IMR-90 (cell line): Measurements from ENCODE around the gene NPIPB6. TPM values are rescaled to one million over a fixed set of nuclear protein-coding genes. Genes with fewer than 3 reads are reported as not detected.

Experiments
- ATAC-seq: fragments of 200-7000 bp; cut with Tn5 transposase; 2 replicates; pipeline ENCODE4 v1.9.1; 2020; ENCODE audit warnings: low read depth, mild to moderate bottlenecking, moderate library complexity
- BruUV-seq: library from RNA; stranded (reverse); fragments of 400-500 nt; replicated peaks from 2 replicates; lab custom pipeline; 2021; lab: Mats Ljungman, UMichigan
- CTCF ChIA-PET: fragments of 300-600 bp; formaldehyde crosslinking; extraction: SDS; loops from one replicate; lab custom pipeline; 2021; ENCODE audit warnings: antibody characterized with exemption; lab: Yijun Ruan, JAX
- POLR2A ChIA-PET: fragments of 300-600 bp; sonication (Branson Sonifier 250); formaldehyde crosslinking; loops from one replicate; lab custom pipeline; 2022; ENCODE audit warnings: antibody characterized with exemption; ENCODE audit not compliant: unreplicated experiment; lab: Charles Lee
- DNase-seq: peaks from one replicate; pipeline ENCODE4 v3.0.0; 2013
- H2AFZ ChIP-seq: replicated peaks from 2 replicates; pipeline ENCODE3; 2013; ENCODE audit warnings: low read length, mild to moderate bottlenecking; ENCODE audit not compliant: poor library complexity
- H2AK5ac ChIP-seq: 2 replicates; pipeline ENCODE4 v1.6.1; 2013; ENCODE audit warnings: low read depth, low read length, inconsistent platforms
- H2AK9ac ChIP-seq: replicated peaks from 2 replicates; pipeline ENCODE3; 2013; ENCODE audit warnings: mild to moderate bottlenecking, low read depth, low read length, moderate library complexity; ENCODE audit not compliant: poor library complexity
- H2BK120ac ChIP-seq: 2 replicates; pipeline ENCODE4 v1.6.1; 2013; ENCODE audit warnings: low read depth, low read length, inconsistent platforms
- H2BK15ac ChIP-seq: 3 replicates; pipeline ENCODE4 v1.6.1; 2013; ENCODE audit warnings: low read depth, low read length, inconsistent platforms
- H2BK20ac ChIP-seq: 2 replicates; pipeline ENCODE4 v1.6.1; 2013; ENCODE audit warnings: low read depth, mild to moderate bottlenecking, inconsistent platforms, low read length, moderate library complexity
- H2BK5ac ChIP-seq: 2 replicates; pipeline ENCODE4 v1.6.1; 2013; ENCODE audit warnings: mild to moderate bottlenecking, low read depth, low read length, inconsistent platforms; ENCODE audit not compliant: poor library complexity, severe bottlenecking
- H3K14ac ChIP-seq: replicated peaks from 2 replicates; pipeline ENCODE4 v1.6.1; 2013; ENCODE audit warnings: low read depth, low read length, inconsistent platforms
- H3K18ac ChIP-seq: 2 replicates; pipeline ENCODE4 v1.6.1; 2013; ENCODE audit warnings: low read depth, low read length, control low read depth
- H3K23ac ChIP-seq: 2 replicates; pipeline ENCODE4 v1.6.1; 2013; ENCODE audit warnings: low read depth, low read length, inconsistent platforms
- H3K27ac ChIP-seq: 2 replicates; pipeline ENCODE4 v1.5.1; 2013; ENCODE audit warnings: mild to moderate bottlenecking, control low read depth, low read length; ENCODE audit not compliant: insufficient read depth
- H3K27me3 ChIP-seq: 2 replicates; pipeline ENCODE4 v1.6.1; 2013; ENCODE audit warnings: low read length; ENCODE audit not compliant: control insufficient read depth, insufficient read depth
- H3K36me3 ChIP-seq: 2 replicates; pipeline ENCODE4 v1.6.1; 2013; ENCODE audit warnings: low read length, mixed read lengths; ENCODE audit not compliant: control insufficient read depth, insufficient read depth
- H3K4ac ChIP-seq: 2 replicates; pipeline ENCODE4 v1.6.1; 2013; ENCODE audit warnings: low read depth, low read length, inconsistent platforms
- H3K4me1 ChIP-seq: 2 replicates; pipeline ENCODE4 v1.6.1; 2013; ENCODE audit warnings: low read length, mixed read lengths; ENCODE audit not compliant: control insufficient read depth, insufficient read depth
- H3K4me2 ChIP-seq: 2 replicates; pipeline ENCODE4 v1.6.1; 2013; ENCODE audit warnings: low read depth, mild to moderate bottlenecking, control low read depth, low read length, moderate library complexity
- H3K4me3 ChIP-seq: 2 replicates; pipeline ENCODE4 v1.5.1; 2013; ENCODE audit warnings: low read depth, mild to moderate bottlenecking, control low read depth, low read length, moderate library complexity; ENCODE audit not compliant: insufficient read depth
- H3K56ac ChIP-seq: 2 replicates; pipeline ENCODE4 v1.6.1; 2013; ENCODE audit warnings: low read length, inconsistent platforms; ENCODE audit not compliant: insufficient read depth; ENCODE audit errors: extremely low read depth
- H3K79me1 ChIP-seq, 2 experiments: 2 replicates each; pipeline ENCODE4 v1.6.1; 2013; ENCODE audit warnings: low read length in 2 of 2, inconsistent platforms in 1 of 2, low read depth in 1 of 2
- H3K9ac ChIP-seq: 2 replicates; pipeline ENCODE4 v1.6.1; 2013; ENCODE audit warnings: low read depth, low read length, control low read depth
- H3K9me1 ChIP-seq: 2 replicates; pipeline ENCODE4 v1.6.1; 2013; ENCODE audit warnings: low read length, inconsistent platforms; ENCODE audit not compliant: insufficient read depth
- H3K9me3 ChIP-seq: 2 replicates; pipeline ENCODE4 v1.6.1; 2013; ENCODE audit warnings: low read length; ENCODE audit not compliant: control insufficient read depth, insufficient read depth
- H4K20me1 ChIP-seq: 2 replicates; pipeline ENCODE4 v1.6.1; 2013; ENCODE audit warnings: low read length, inconsistent platforms; ENCODE audit not compliant: insufficient read depth
- H4K5ac ChIP-seq: 2 replicates; pipeline ENCODE4 v1.6.1; 2013; ENCODE audit warnings: mild to moderate bottlenecking, low read depth, low read length, control low read depth
- H4K8ac ChIP-seq, 2 experiments: 2 replicates each; pipeline ENCODE4 v1.6.1; 2013; ENCODE audit warnings: low read depth in 2 of 2, low read length in 2 of 2, control low read depth in 1 of 2, inconsistent platforms in 1 of 2
- H4K91ac ChIP-seq: 2 replicates; pipeline ENCODE4 v1.6.1; 2013; ENCODE audit warnings: low read depth, low read length, inconsistent platforms; ENCODE audit not compliant: insufficient read depth
- BHLHE40 ChIP-seq: fragments of 150-350 bp; IDR thresholded peaks from 2 replicates; pipeline ENCODE4 v1.6.1; 2016; ENCODE audit warnings: mild to moderate bottlenecking, low read depth, low read length
- CEBPB ChIP-seq: IDR thresholded peaks from 2 replicates; pipeline ENCODE4 v1.6.1; 2012; ENCODE audit warnings: low read depth, low read length, improper control_type of control experiment
- CHD1 ChIP-seq: IDR thresholded peaks from 2 replicates; pipeline ENCODE4 v1.6.1; 2012; ENCODE audit warnings: low read depth, low read length, improper control_type of control experiment
- FOS ChIP-seq: fragments of 150-350 bp; IDR thresholded peaks from 2 replicates; pipeline ENCODE4 v1.6.1; 2016; ENCODE audit warnings: low read depth, low read length
- MAFK ChIP-seq: IDR thresholded peaks from 2 replicates; pipeline ENCODE4 v1.6.1; 2012; ENCODE audit warnings: low read depth, low read length, improper control_type of control experiment
- MAZ ChIP-seq: IDR thresholded peaks from 2 replicates; pipeline ENCODE4 v1.6.1; 2012; ENCODE audit warnings: low read depth, mild to moderate bottlenecking, low read length, improper control_type of control experiment, moderate library complexity, borderline replicate concordance
- MXI1 ChIP-seq: IDR thresholded peaks from 2 replicates; pipeline ENCODE4 v1.6.1; 2012; ENCODE audit warnings: low read depth, mild to moderate bottlenecking, low read length, moderate library complexity, borderline replicate concordance
- NFE2L2 ChIP-seq: fragments of 150-350 bp; IDR thresholded peaks from 2 replicates; pipeline ENCODE4 v1.6.1; 2016; ENCODE audit warnings: low read depth, mild to moderate bottlenecking, low read length
- POLR2A ChIP-seq: IDR thresholded peaks from 2 replicates; pipeline ENCODE4 v1.6.1; 2012; ENCODE audit warnings: mild to moderate bottlenecking, low read depth, low read length
- RAD21 ChIP-seq: IDR thresholded peaks from 2 replicates; pipeline ENCODE4 v1.6.1; 2012; ENCODE audit warnings: low read length, improper control_type of control experiment
- RCOR1 ChIP-seq: IDR thresholded peaks from 2 replicates; pipeline ENCODE4 v1.6.1; 2012; ENCODE audit warnings: mild to moderate bottlenecking, low read length, improper control_type of control experiment; ENCODE audit not compliant: insufficient replicate concordance
- RFX5 ChIP-seq: IDR thresholded peaks from 2 replicates; pipeline ENCODE4 v1.8.0; 2012; ENCODE audit warnings: low read depth, mild to moderate bottlenecking, low read length, moderate library complexity
- WGBS, 2 experiments: methylation state at CpG; one replicate each; pipeline versions ENCODE4 v1.1.5 to v1.1.7; 2013; ENCODE audit warnings: missing lambda C conversion rate in 2 of 2; ENCODE audit not compliant: insufficient read length in 1 of 2; ENCODE audit errors: extremely low coverage in 2 of 2; 5-methylcytosine and 5-hydroxymethylcytosine counted together
- dilution Hi-C: fragments of 300-500 bp; cut with HindIII; formaldehyde crosslinking; loops from one replicate; pipeline ENCODE4 v1.14.3; 2018; ENCODE audit warnings: low sequenced_read_pairs; ENCODE audit not compliant: unreplicated experiment
- in situ Hi-C: fragments of 300-500 bp; cut with MboI; formaldehyde crosslinking; loops from 3 replicates; pipeline ENCODE4 v1.14.3; 2019; ENCODE audit warnings: low sequenced_read_pairs, inconsistent platforms, mixed read lengths
- intact Hi-C: fragments of 100-400 bp; cut with micrococcal nuclease; formaldehyde crosslinking; loops from 2 replicates; pipeline ENCODE4 v1.10.0; 2022
- polyA plus RNA-seq, 3 experiments: library from polyadenylated mRNA; depleted of rRNA; stranded (reverse); fragments of >200 nt; gene quantifications; 2 replicates each; pipeline ENCODE4 v1.2.3, GENCODE V29; 2012; ENCODE audit warnings: low replicate concordance in 1 of 3
- total RNA-seq: library from RNA; depleted of rRNA; stranded (reverse); fragments of >200 nt; gene quantifications from 2 replicates; pipeline ENCODE4 v1.2.3, GENCODE V29; 2012
- TF ChIP-seq, protein P1 (sequence below): fragments of 150-350 bp; IDR thresholded peaks from 2 replicates; pipeline ENCODE4 v1.6.1; 2017; ENCODE audit warnings: mild to moderate bottlenecking, antibody characterized with exemption, low read length, low read depth
- TF ChIP-seq, protein P2 (sequence below): conservative IDR thresholded peaks from 2 replicates; pipeline ENCODE4 v1.5.1; 2012; ENCODE audit warnings: mild to moderate bottlenecking, low read depth, low read length, improper control_type of control experiment
- TF ChIP-seq, protein P3 (sequence below): fragments of 150-350 bp; IDR thresholded peaks from 2 replicates; pipeline ENCODE4 v1.6.1; 2016; ENCODE audit warnings: low read depth, mild to moderate bottlenecking, low read length, moderate library complexity, borderline replicate concordance

NPIPB6 gene
- total and polyA plus RNA-seq, 2 of the 4 experiments (the other 2 are of a cell fraction), result 0.18 to 0.19 TPM

DNA sequence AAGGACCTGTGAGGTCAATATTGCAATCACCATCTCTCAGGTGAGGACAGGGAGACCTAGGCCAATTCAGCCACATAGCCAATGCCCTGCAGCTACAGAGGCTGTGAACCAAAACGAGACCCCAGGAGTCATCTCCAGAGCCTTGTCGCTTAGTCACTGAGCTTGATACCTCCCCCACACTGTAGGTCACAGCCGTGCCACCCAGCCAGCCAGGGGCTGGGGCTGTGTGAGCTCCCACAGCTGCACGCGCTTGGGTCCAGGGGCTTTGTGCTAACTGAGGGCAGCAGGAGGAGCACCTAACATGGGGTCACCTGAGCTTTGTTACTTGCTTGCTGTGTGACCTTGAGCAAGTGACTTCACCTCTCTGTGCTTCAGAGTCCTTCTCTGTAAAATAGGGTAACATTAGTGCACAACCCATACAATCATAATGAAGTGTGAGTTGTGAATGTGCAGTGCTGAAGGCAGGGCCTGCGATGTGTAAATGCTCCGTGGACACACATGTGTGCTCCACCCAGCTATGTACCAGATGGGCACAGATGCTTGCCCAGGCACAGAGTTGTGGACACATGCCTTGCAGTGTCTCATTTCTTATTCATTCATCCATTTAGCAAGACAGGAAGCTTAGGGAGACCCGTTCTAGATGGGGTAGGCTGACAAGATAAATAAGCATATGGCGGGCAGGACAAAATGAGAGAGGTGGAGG is 45.1 kb downstream of the NPIPB6 start:
- Histone ChIP-seq H3K23ac (no peak overlapping the region), H3K4me3 (no peak overlapping the region), H2AK9ac (no peak overlapping the region), H3K79me1 (no peaks in the 10 kb centered on the region), H3K27ac (no peak overlapping the region), H4K20me1 (no peaks in the 10 kb centered on the region), H3K4ac (no peak overlapping the region), H2BK120ac (no peak overlapping the region), H4K5ac (no peak overlapping the region), H2AFZ (no peak overlapping the region), H3K9ac (no peak overlapping the region), H3K4me1 (no peaks in the 10 kb centered on the region), H2BK15ac (no peak overlapping the region), H3K14ac (no peak overlapping the region), H3K4me2 (no peak overlapping the region), H3K56ac (no peak overlapping the region), H3K36me3 (no peaks in the 10 kb centered on the region), H4K8ac (no peak overlapping the region), H2AK5ac (no peak overlapping the region), H3K9me3 (no peaks in the 10 kb centered on the region), H4K91ac (no peak overlapping the region), H3K27me3 (peaks cover 2% of the 10 kb centered on the region; the same call in 1 of the 2 replicates), H3K18ac (no peak overlapping the region), H3K9me1 (no peaks in the 10 kb centered on the region), H2BK5ac (no peak overlapping the region), H2BK20ac (no peak overlapping the region)
- in situ Hi-C loops (loop anchor here (10.0 kb wide), 1 partner anchor 63 kb away; no protein-coding TSS in a partner anchor), dilution Hi-C loops (no loop called here), intact Hi-C loops (loop anchor here (10.0 kb wide), 1 partner anchor 173 kb away; no protein-coding TSS in a partner anchor)
- TF ChIP-seq BHLHE40 (no peak), NFE2L2 (no peak), POLR2A (no peak), CHD1 (no peak), CEBPB (no peak), MXI1 (no peak), FOS (no peak), RAD21 (no peak), RCOR1 (no peak), MAZ (no peak), RFX5 (no peak), MAFK (no peak)
- TF ChIP-seq, protein P1, sequence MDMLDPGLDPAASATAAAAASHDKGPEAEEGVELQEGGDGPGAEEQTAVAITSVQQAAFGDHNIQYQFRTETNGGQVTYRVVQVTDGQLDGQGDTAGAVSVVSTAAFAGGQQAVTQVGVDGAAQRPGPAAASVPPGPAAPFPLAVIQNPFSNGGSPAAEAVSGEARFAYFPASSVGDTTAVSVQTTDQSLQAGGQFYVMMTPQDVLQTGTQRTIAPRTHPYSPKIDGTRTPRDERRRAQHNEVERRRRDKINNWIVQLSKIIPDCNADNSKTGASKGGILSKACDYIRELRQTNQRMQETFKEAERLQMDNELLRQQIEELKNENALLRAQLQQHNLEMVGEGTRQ, result no peak
- TF ChIP-seq, protein P2, sequence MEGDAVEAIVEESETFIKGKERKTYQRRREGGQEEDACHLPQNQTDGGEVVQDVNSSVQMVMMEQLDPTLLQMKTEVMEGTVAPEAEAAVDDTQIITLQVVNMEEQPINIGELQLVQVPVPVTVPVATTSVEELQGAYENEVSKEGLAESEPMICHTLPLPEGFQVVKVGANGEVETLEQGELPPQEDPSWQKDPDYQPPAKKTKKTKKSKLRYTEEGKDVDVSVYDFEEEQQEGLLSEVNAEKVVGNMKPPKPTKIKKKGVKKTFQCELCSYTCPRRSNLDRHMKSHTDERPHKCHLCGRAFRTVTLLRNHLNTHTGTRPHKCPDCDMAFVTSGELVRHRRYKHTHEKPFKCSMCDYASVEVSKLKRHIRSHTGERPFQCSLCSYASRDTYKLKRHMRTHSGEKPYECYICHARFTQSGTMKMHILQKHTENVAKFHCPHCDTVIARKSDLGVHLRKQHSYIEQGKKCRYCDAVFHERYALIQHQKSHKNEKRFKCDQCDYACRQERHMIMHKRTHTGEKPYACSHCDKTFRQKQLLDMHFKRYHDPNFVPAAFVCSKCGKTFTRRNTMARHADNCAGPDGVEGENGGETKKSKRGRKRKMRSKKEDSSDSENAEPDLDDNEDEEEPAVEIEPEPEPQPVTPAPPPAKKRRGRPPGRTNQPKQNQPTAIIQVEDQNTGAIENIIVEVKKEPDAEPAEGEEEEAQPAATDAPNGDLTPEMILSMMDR, result no peak
- TF ChIP-seq, protein P3, sequence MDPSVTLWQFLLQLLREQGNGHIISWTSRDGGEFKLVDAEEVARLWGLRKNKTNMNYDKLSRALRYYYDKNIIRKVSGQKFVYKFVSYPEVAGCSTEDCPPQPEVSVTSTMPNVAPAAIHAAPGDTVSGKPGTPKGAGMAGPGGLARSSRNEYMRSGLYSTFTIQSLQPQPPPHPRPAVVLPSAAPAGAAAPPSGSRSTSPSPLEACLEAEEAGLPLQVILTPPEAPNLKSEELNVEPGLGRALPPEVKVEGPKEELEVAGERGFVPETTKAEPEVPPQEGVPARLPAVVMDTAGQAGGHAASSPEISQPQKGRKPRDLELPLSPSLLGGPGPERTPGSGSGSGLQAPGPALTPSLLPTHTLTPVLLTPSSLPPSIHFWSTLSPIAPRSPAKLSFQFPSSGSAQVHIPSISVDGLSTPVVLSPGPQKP, result no peak
- WGBS, 2 experiments, result 83% methylated on average over 3 of the region's 9 CpGs; no CpG with 5 or more reads in 1 of the 2 experiments
- no peak for ATAC-seq
- BruUV-seq, result no TSS peak
- no peak for DNase-seq
- ChIA-PET POLR2A (no interaction called here), CTCF (interaction anchor here (0.7 kb wide), 1 partner anchor 41 kb away, joined by 3 read pairs; no protein-coding TSS in a partner anchor)
